ENCODE measurements around the gene GJA9. TPM values are rescaled to one million over a fixed set of nuclear protein-coding genes. Genes with fewer than 3 reads are reported as not detected.
A peak's percentile ranks its signal among the peaks of the same experiment; 100 is the strongest.

GJA9 gene
- total RNA-seq, 6 experiments from 2014 or later: not detected

GRCh38 chr1:38923607-38924006, 42.2 kb upstream of the GJA9 start:
- intact Hi-C loops (cut with DNase I): no loop called here
- no peak overlapping the region for H3K27ac ChIP-seq

GRCh38 chr1:38919130-38919529, 37.7 kb upstream of the GJA9 start:
- intact Hi-C loops (cut with DNase I): no loop called here
- Histone ChIP-seq H3K27me3 (no peaks in the 10 kb centered on the region), H3K27ac (no peak overlapping the region), H3K36me3 (no peaks in the 10 kb centered on the region), H3K4me3 (no peak overlapping the region), H3K9me3 (no peaks in the 10 kb centered on the region), H3K4me1 (no peaks in the 10 kb centered on the region)
- DNase-seq (peak in 1 of 3 donors; percentile 34), ATAC-seq (peak; percentile 58 to 81 (median 78))
- TF ChIP-seq POLR2A (IDR thresholded peaks at IDR 0.05): no peak
- TF ChIP-seq, protein P1, sequence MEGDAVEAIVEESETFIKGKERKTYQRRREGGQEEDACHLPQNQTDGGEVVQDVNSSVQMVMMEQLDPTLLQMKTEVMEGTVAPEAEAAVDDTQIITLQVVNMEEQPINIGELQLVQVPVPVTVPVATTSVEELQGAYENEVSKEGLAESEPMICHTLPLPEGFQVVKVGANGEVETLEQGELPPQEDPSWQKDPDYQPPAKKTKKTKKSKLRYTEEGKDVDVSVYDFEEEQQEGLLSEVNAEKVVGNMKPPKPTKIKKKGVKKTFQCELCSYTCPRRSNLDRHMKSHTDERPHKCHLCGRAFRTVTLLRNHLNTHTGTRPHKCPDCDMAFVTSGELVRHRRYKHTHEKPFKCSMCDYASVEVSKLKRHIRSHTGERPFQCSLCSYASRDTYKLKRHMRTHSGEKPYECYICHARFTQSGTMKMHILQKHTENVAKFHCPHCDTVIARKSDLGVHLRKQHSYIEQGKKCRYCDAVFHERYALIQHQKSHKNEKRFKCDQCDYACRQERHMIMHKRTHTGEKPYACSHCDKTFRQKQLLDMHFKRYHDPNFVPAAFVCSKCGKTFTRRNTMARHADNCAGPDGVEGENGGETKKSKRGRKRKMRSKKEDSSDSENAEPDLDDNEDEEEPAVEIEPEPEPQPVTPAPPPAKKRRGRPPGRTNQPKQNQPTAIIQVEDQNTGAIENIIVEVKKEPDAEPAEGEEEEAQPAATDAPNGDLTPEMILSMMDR (IDR thresholded peaks at IDR 0.05): peak in 3 of 4 donors; percentile 8 to 40 (median 16)
- 50% methylated on average over 3 of the region's 3 CpGs for WGBS (ENCODE audit: insufficient coverage, low coverage, low lambda C conversion rate, missing lambda C conversion rate)

More at GRCh38 chr1:38923607-38924006, 42.2 kb upstream of the GJA9 start:
- ATAC-seq (no peak), DNase-seq (no peak)
- Histone ChIP-seq H3K36me3 (no peaks in the 10 kb centered on the region), H3K27me3 (no peaks in the 10 kb centered on the region), H3K4me1 (no peaks in the 10 kb centered on the region), H3K9me3 (no peaks in the 10 kb centered on the region), H3K4me3 (no peak overlapping the region)
- TF ChIP-seq, protein P1 (IDR thresholded peaks at IDR 0.05): no peak
- no peak for TF ChIP-seq POLR2A (IDR thresholded peaks at IDR 0.05)
- 81% methylated on average over 3 of the region's 3 CpGs for WGBS (ENCODE audit: insufficient coverage, low coverage, low lambda C conversion rate, missing lambda C conversion rate)

DNA sequence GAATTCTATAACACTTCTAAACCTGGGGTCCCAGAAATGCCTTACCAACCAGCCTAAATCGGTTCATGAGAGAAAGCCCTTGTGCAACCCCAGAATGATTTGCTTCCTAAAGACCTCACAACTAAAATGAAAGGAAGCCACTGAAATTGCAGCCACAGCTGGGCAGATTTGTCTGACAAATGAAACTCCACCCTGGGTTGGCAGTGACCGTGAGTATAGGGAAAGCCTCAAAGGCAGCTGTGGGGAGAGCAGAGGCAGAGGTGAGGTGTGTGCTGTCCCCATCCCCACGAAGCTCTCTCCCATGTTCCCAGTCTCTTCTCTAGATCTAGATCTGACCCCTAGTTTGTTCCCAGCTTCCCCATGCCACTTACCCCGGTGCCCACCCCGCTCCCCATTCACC, 37.2 kb upstream of the GJA9 start:
- no peaks in the 10 kb centered on the region for H3K9me3 ChIP-seq
- ATAC-seq (no peak), DNase-seq (no peak)
- H3K4me1 ChIP-seq: no peaks in the 10 kb centered on the region
- no peak overlapping the region for H3K4me3 ChIP-seq
- no peaks in the 10 kb centered on the region for H3K27me3 ChIP-seq
- TF ChIP-seq, protein P1 (IDR thresholded peaks at IDR 0.05): no peak
- TF ChIP-seq POLR2A (IDR thresholded peaks at IDR 0.05): no peak
- 74% methylated on average over 5 of the region's 5 CpGs for WGBS (ENCODE audit: insufficient coverage, low coverage, low lambda C conversion rate, missing lambda C conversion rate)
- intact Hi-C loops (cut with DNase I): no loop called here
- no peaks in the 10 kb centered on the region for H3K36me3 ChIP-seq
- H3K27ac ChIP-seq: no peak overlapping the region

DNA sequence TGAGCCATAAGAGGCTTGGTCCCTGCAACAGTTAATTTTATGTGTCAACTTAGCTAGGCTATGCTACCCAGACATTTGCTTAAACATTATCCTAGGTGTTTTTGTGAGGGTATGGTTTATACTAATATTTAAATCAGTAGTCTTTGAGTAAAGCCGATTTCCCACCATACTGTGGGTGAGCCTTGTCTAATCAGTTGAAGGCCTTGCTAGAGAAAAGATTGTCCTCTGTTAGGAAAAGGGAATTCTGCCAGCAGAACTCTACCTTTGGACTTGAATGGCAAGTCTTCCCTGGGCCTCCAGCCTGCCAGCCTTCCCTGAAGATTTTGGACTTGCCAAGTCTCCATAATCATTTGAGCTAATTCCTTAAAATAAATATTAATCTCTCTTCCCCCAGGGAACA, 36.4 kb upstream of the GJA9 start:
- ATAC-seq (no peak), DNase-seq (no peak)
- intact Hi-C loops (cut with DNase I): no loop called here
- no peak overlapping the region for H3K4me3 ChIP-seq
- TF ChIP-seq, protein P1 (IDR thresholded peaks at IDR 0.05): no peak
- no peak for TF ChIP-seq POLR2A (IDR thresholded peaks at IDR 0.05)
- H3K27me3 ChIP-seq: no peaks in the 10 kb centered on the region
- no peaks in the 10 kb centered on the region for H3K4me1 ChIP-seq
- WGBS (ENCODE audit: insufficient coverage, low coverage, low lambda C conversion rate, missing lambda C conversion rate): no CpG with 5 or more reads among the region's 1 CpG
- no peaks in the 10 kb centered on the region for H3K36me3 ChIP-seq
- H3K9me3 ChIP-seq: no peaks in the 10 kb centered on the region
- no peak overlapping the region for H3K27ac ChIP-seq

- Histone ChIP-seq H3K4me1 (no peaks in the 10 kb centered on the region), H3K4me3 (no peak overlapping the region), H3K27me3 (no peaks in the 10 kb centered on the region), H3K9me3 (no peaks in the 10 kb centered on the region), H3K27ac (no peak overlapping the region), H3K36me3 (no peaks in the 10 kb centered on the region)
- TF ChIP-seq, protein P1 (IDR thresholded peaks at IDR 0.05): no peak
- DNase-seq: no peak
- intact Hi-C loops (cut with DNase I): no loop called here
- no peak for ATAC-seq
- WGBS (ENCODE audit: insufficient coverage, low coverage, low lambda C conversion rate, missing lambda C conversion rate): 97% methylated on average over 3 of the region's 3 CpGs
Measured at GRCh38 chr1:38917337-38917736, 36.0 kb upstream of the GJA9 start.

Measured in right lobe of liver (tissue), 6 donors.